GM23248 (cell line): Measurements from ENCODE around the gene PRSS23.

Experiments
- EZH2 ChIP-seq: fragments of 200-600 bp; sonication (generic); IDR thresholded peaks from 2 replicates; pipeline ENCODE4 v1.6.1; 2018; ENCODE audit warnings: antibody characterized with exemption, mild to moderate bottlenecking; ENCODE audit not compliant: insufficient read depth, poor library complexity, severe bottlenecking
- EZH2phosphoT487 ChIP-seq: fragments of 200-600 bp; sonication (generic); IDR thresholded peaks from 2 replicates; pipeline ENCODE4 v1.6.1; 2018; ENCODE audit warnings: antibody characterized with exemption, moderate library complexity, mild to moderate bottlenecking, low read depth; ENCODE audit not compliant: insufficient read depth

DNA sequence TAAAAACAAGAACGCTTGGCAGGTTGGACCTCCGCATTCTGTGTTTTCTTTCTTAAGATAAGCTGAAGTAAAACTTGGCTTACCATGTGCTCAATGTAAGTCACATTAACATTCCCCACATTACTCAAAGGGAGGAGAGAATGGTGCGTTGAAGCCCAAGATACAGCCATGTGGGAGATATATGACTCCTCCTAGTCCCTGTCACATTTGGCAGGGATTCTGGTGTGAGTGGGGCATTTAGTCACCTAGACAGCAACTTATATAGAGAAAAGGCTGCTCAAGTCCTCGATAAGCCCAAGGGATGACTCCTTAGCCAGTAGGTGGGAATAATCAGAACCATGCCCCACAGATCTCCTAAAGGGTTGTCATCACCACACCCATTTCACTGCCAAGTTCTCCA lies 4.6 kb downstream of the PRSS23 start:
- TF ChIP-seq EZH2, result no peak
- TF ChIP-seq EZH2phosphoT487, result no peak
